Activated T-cell treated with anti-CD3 and anti-CD28 coated beads, Interleukin-2, amount 50 U/mL, for 24 hours (primary cell): ENCODE data around the gene FABP2.
"Not testable (repeated sequence)": the region's sequence is repeated elsewhere in the genome, so short reads cannot be mapped to it uniquely, and the experiment has no call there.

Source experiments
- DNase-seq: peaks from one replicate; pipeline ENCODE4 v3.0.0-alpha.2; 2020
- H3K27ac Mint-ChIP-seq: 2 replicates; pipeline ENCODE4 v1.8.0; 2020; ENCODE audit warnings: mild to moderate bottlenecking, mixed read lengths
- H3K27me3 Mint-ChIP-seq: 2 replicates; pipeline ENCODE4 v1.8.0; 2020; ENCODE audit warnings: mixed read lengths
- H3K36me3 Mint-ChIP-seq: 2 replicates; pipeline ENCODE4 v1.8.0; 2020; ENCODE audit warnings: low read depth, mixed read lengths
- H3K4me1 Mint-ChIP-seq: 2 replicates; pipeline ENCODE4 v1.8.0; 2020; ENCODE audit warnings: low read depth, mixed read lengths
- H3K4me3 Mint-ChIP-seq: 2 replicates; pipeline ENCODE4 v1.8.0; 2020; ENCODE audit warnings: mild to moderate bottlenecking, moderate library complexity, mixed read lengths
- H3K9me3 Mint-ChIP-seq: 2 replicates; pipeline ENCODE4 v1.8.0; 2020; ENCODE audit warnings: mixed read lengths

Gene FABP2

DNA sequence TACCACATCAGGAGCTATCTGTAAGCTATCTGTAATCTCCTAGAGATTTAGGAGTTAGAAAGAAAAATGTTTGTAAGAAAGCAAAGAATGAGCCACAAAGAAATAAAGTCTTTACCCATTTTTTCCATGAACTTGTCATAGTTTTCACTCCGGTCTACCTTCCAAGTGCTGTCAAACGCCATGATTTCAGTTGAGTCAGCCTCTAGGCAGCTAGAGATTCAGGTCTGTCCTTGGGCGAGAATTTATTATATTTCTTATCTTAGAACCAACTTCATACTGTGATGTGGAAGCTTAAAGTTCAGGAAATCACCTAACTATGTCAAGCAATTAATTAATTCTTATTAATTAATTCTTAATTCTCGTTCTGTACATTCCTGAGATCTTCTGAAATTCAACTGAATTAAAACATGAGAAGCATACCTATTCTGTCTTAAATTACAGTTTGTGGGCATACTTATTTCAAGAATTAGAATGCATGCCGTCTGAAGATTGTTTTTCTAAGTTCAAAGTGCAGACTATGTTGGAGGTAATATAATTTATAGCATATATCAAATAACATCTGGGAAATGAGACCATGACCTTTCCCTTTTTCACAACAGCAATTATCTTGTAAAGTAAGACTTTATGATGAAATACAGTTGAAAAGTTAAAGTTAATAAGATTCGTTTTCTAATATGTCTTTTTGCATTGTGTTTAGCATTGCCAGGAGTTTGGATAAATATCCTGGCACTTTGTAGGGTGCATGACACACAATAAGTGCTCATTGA lies at the start of gene FABP2:
Gene FABP2 (minus strand): TSS at position 218 of the 767 bp plus-strand sequence. CDS start 36 bp downstream, at position 182.
- H3K27me3 Mint-ChIP-seq = peaks cover 8% of the 10 kb centered on the region
- H3K27ac Mint-ChIP-seq = no peak within 1 kb of the TSS
- H3K9me3 Mint-ChIP-seq = no peaks in the 10 kb centered on the region
- H3K36me3 Mint-ChIP-seq = no peaks in the 10 kb centered on the region
- no peak for DNase-seq
- H3K4me1 Mint-ChIP-seq = no peaks in the 10 kb centered on the region
- no peak within 1 kb of the TSS for H3K4me3 Mint-ChIP-seq

GRCh38 chr4:119370951-119371683 lies 49.2 kb upstream of the FABP2 start:
- H3K27me3 Mint-ChIP-seq, H3K27ac Mint-ChIP-seq, H3K36me3 Mint-ChIP-seq, H3K4me3 Mint-ChIP-seq, H3K9me3 Mint-ChIP-seq, DNase-seq: not testable (repeated sequence)
- H3K4me1 Mint-ChIP-seq = peaks cover 50% of the 10 kb centered on the region

- Mint-ChIP-seq H3K27ac (peak overlapping the region; percentile 76), H3K4me3 (peak overlapping the region; percentile 28), H3K4me1 (peaks cover 50% of the 10 kb centered on the region)
- DNase-seq = peak; percentile 51
- not testable (repeated sequence) for H3K9me3 Mint-ChIP-seq, H3K27me3 Mint-ChIP-seq, H3K36me3 Mint-ChIP-seq
Observed at GRCh38 chr4:119370392-119370791, 48.5 kb upstream of the FABP2 start.

DNA sequence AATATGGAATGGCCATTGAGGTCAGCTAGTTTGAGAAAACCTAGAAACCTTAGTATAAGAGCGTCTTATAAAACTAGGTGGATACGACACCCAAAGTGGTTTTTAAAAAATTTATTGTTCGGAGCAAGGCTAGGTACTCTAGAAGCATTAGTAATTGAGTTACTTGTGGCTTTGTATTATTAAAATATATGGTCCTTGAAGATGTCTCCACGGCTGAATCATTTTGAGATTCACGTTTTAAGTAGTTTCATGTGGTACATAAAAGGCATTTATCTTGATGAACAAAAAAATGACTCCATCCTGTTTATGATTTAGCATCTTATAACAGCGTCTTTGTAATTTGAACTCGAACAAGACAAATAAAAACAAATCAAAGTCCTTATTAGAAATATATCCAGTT lies 44.9 kb upstream of the FABP2 start:
- not testable (repeated sequence) for H3K36me3 Mint-ChIP-seq, H3K27ac Mint-ChIP-seq, H3K27me3 Mint-ChIP-seq, DNase-seq, H3K9me3 Mint-ChIP-seq, H3K4me3 Mint-ChIP-seq
- H3K4me1 Mint-ChIP-seq = peaks cover 28% of the 10 kb centered on the region

- H3K27ac Mint-ChIP-seq, H3K27me3 Mint-ChIP-seq, H3K4me3 Mint-ChIP-seq, H3K36me3 Mint-ChIP-seq, H3K9me3 Mint-ChIP-seq, DNase-seq: not testable (repeated sequence)
- H3K4me1 Mint-ChIP-seq = peaks cover 13% of the 10 kb centered on the region
Observed at GRCh38 chr4:119364203-119364602, 42.3 kb upstream of the FABP2 start.

- H3K36me3 Mint-ChIP-seq, DNase-seq, H3K9me3 Mint-ChIP-seq, H3K4me1 Mint-ChIP-seq, H3K4me3 Mint-ChIP-seq, H3K27me3 Mint-ChIP-seq, H3K27ac Mint-ChIP-seq: not testable (repeated sequence)
Observed at GRCh38 chr4:119363372-119363771, 41.4 kb upstream of the FABP2 start.

DNA sequence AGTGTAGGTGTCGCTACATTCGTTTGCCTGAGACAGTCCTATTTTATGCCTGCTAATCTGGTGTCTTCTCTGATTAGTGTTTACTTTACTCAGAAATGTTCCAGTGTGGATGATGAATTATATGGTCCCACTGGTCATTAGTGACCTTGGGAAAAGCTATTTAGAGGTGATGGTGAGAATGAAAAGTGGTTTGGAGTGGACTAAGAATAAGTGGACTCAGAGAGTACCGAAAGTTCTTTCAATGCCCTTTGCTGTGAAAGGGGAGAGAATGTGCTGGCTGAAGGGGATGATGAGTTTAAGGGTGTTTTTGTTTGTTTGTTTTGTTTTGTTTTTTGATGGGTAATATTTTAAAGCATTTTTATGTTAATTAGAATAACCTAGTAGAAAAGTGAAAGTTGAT lies 40.5 kb upstream of the FABP2 start:
- H3K27ac Mint-ChIP-seq, H3K4me3 Mint-ChIP-seq, H3K36me3 Mint-ChIP-seq, H3K27me3 Mint-ChIP-seq, DNase-seq, H3K4me1 Mint-ChIP-seq, H3K9me3 Mint-ChIP-seq: not testable (repeated sequence)

DNA sequence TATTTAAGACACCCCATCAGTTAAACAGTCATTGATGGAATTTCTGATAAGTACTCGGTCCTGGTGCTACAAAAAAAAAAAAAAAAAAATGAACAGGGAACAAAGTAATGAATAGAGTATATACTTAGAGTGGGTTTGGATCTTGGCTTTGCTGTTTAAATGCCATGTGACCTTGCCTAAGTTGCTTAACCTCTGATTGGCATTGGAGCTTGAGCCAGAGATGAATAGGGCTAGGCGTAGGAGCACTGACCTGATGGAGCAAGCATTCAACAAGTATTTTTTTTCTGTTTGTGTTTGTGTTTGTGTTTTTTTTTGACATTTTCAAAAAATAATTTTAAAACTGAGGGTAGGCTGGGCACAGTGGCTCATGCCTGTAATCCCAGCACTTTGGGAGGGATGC lies 37.9 kb upstream of the FABP2 start:
- H3K4me3 Mint-ChIP-seq, H3K27me3 Mint-ChIP-seq, H3K36me3 Mint-ChIP-seq, H3K27ac Mint-ChIP-seq, H3K9me3 Mint-ChIP-seq, H3K4me1 Mint-ChIP-seq, DNase-seq: not testable (repeated sequence)

DNA sequence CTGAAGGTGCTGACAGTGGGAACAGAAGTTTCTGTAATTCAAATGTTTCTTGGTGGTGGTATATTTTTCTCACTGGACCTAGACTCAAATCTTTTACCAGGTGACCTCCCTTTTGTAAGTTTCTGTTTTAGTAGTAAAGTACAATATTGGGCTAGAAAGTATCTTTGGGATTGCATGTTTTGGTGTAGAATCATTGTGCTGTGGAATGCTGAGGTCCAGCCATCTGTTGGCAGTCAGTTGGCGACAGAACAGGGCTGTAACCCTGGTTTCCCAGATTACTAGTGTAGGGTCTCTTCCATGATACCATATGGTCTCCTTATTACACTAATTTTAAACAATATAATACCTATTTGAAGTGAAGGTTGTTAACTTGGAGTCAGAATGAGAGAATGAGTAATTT lies 34.9 kb upstream of the FABP2 start:
- H3K27ac Mint-ChIP-seq = not testable (repeated sequence)

GRCh38 chr4:119356041-119356440 lies 34.1 kb upstream of the FABP2 start:
- H3K27me3 Mint-ChIP-seq, H3K4me3 Mint-ChIP-seq, H3K9me3 Mint-ChIP-seq, H3K27ac Mint-ChIP-seq, H3K4me1 Mint-ChIP-seq, DNase-seq, H3K36me3 Mint-ChIP-seq: not testable (repeated sequence)

More for the DNA sequence above, 34.9 kb upstream of the FABP2 start:
- H3K9me3 Mint-ChIP-seq, H3K4me1 Mint-ChIP-seq, H3K36me3 Mint-ChIP-seq, DNase-seq, H3K4me3 Mint-ChIP-seq, H3K27me3 Mint-ChIP-seq: not testable (repeated sequence)

- not testable (repeated sequence) for DNase-seq, H3K4me1 Mint-ChIP-seq, H3K36me3 Mint-ChIP-seq, H3K4me3 Mint-ChIP-seq, H3K9me3 Mint-ChIP-seq, H3K27me3 Mint-ChIP-seq, H3K27ac Mint-ChIP-seq
Observed at GRCh38 chr4:119353364-119353763, 31.4 kb upstream of the FABP2 start.

GRCh38 chr4:119348169-119348568 lies 26.2 kb upstream of the FABP2 start:
- not testable (repeated sequence) for H3K27me3 Mint-ChIP-seq, H3K9me3 Mint-ChIP-seq, H3K4me3 Mint-ChIP-seq, H3K36me3 Mint-ChIP-seq, H3K4me1 Mint-ChIP-seq, DNase-seq, H3K27ac Mint-ChIP-seq

- not testable (repeated sequence) for H3K36me3 Mint-ChIP-seq, H3K9me3 Mint-ChIP-seq, H3K4me1 Mint-ChIP-seq, H3K4me3 Mint-ChIP-seq, H3K27ac Mint-ChIP-seq, H3K27me3 Mint-ChIP-seq, DNase-seq
Observed at GRCh38 chr4:119343293-119343692, 21.4 kb upstream of the FABP2 start.

GRCh38 chr4:119339895-119340294 lies 18.0 kb upstream of the FABP2 start:
- H3K27ac Mint-ChIP-seq, H3K4me3 Mint-ChIP-seq, H3K27me3 Mint-ChIP-seq, DNase-seq, H3K36me3 Mint-ChIP-seq, H3K9me3 Mint-ChIP-seq, H3K4me1 Mint-ChIP-seq: not testable (repeated sequence)

DNA sequence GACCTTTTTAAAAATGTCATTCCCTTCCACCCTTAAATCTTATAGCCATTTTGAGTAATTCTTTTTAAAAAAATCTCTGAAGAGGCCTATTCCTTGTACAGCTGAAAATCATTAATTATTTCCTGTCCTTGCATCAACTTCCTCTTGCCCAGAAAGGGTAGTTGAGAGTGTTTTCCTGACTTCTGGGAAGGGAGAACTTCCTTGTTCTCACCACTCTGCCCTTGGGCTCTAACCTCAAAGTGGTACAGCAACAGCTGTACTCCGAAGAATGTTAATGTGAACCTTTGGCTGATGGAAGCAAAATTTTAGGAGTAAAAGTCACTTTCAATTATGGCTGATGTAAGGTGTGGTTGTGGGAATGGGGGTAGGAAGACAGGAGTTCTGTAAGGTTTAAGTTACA lies 15.1 kb upstream of the FABP2 start:
- no peak for DNase-seq
- Mint-ChIP-seq H3K4me3 (no peak overlapping the region), H3K9me3 (no peaks in the 10 kb centered on the region), H3K27me3 (peaks cover 4% of the 10 kb centered on the region), H3K27ac (no peak overlapping the region), H3K4me1 (peaks cover 1% of the 10 kb centered on the region), H3K36me3 (no peaks in the 10 kb centered on the region)
